ENCODE measurements around the gene APRT. TPM values are rescaled to one million over a fixed set of nuclear protein-coding genes. Genes with fewer than 3 reads are reported as not detected.
A peak's percentile ranks its signal among the peaks of the same experiment; 100 is the strongest.

APRT gene
- total RNA-seq, 1 donor from 2014 or later = 87.8 TPM

DNA sequence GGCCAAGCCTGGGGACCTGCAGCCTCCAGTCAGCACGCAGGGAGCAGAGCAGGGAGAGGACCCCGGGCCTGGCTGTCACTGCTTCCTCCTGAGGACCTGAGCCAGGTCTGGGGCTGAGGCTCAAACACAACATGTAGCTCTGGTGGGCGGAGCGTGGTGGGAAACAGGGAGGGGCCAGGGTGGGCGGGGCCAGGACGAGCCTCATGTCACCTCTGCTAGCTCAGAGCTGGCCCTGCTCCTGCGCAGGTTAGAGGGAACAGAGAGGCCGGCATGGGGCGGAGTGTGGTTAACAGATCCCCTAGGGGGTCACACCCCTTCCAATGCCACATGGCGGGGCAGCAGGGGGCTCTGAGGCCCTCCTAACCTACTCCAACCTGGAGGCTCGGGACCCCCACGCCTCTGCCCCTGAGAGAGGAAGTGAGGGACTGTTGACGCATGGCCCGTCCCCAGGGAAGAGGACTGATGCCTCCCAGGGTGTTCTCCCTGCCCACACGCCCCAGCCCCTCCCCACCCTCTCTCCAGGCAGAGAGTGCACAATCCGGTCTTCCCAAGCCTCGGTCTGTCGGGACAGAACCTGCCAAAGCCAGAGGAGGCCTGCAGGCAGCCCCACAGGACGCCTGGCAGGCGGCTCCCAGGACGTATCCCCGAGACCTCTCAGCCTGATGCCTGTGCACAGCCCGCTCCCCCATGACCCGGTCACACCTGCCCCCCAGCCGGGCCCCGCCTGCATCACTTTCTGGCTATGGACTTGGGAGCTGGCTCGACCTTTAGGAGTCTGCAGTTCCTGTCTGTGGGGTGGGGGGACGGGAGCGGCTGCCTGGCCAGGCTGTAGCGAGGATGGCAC, 41.9 kb downstream of the APRT start:
- Histone ChIP-seq H3K4me1 (peaks cover 89% of the 10 kb centered on the region), H3K9me3 (no peaks in the 10 kb centered on the region), H3K4me3 (peak overlapping the region; percentile 32), H3K27me3 (ENCODE audit: low read depth) (no peaks in the 10 kb centered on the region), H3K27ac (peak overlapping the region; percentile 77), H3K36me3 (peaks cover 6% of the 10 kb centered on the region)
- DNase-seq = peak; percentile 82
- TF ChIP-seq, protein P1, sequence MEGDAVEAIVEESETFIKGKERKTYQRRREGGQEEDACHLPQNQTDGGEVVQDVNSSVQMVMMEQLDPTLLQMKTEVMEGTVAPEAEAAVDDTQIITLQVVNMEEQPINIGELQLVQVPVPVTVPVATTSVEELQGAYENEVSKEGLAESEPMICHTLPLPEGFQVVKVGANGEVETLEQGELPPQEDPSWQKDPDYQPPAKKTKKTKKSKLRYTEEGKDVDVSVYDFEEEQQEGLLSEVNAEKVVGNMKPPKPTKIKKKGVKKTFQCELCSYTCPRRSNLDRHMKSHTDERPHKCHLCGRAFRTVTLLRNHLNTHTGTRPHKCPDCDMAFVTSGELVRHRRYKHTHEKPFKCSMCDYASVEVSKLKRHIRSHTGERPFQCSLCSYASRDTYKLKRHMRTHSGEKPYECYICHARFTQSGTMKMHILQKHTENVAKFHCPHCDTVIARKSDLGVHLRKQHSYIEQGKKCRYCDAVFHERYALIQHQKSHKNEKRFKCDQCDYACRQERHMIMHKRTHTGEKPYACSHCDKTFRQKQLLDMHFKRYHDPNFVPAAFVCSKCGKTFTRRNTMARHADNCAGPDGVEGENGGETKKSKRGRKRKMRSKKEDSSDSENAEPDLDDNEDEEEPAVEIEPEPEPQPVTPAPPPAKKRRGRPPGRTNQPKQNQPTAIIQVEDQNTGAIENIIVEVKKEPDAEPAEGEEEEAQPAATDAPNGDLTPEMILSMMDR (IDR thresholded peaks at IDR 0.05) = no peak
- intact Hi-C loops (cut with DNase I) = no loop called here
- peak; percentile 64 to 68 for ATAC-seq

DNA sequence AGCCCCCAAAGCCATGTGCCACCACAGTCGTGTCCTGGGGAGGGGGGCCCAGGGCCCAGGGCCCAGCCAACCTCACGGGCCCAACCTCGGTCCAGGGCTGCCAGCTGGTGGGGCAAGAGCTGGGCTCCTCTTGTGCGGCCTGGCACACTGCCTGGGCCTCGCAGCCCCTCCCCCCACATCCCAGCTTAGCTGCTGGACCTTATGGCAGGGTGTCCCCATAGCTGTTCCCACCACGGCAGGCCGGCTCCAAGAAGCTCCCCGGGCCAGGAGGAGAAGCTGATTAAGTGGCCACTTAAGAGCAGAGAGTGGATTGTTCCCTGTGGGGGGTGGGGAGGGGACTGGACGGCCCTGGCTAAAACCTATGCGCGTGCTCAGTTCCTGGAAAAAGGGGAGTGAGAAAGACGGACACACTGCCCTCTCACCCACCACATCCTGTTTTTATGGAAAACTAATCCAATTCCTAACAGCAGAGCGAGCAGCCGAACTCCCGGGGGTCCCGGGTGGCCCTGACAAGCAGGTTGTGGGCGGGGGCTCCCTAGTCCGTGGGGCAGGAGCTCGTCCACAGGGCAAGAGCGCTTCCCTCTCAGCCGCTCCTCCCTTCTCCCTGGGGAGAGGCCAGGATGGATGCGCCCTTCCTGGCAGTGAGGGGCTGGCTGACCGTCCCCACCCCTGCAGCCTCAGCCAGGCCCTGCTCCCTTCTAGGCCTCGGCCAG, 43.5 kb downstream of the APRT start:
- H3K4me1 ChIP-seq = peaks cover 89% of the 10 kb centered on the region
- TF ChIP-seq, protein P1 (IDR thresholded peaks at IDR 0.05) = no peak
- peak overlapping the region; percentile 77 for H3K27ac ChIP-seq
- peak overlapping the region; percentile 21 for H3K4me3 ChIP-seq
- intact Hi-C loops (cut with DNase I) = no loop called here
- ATAC-seq (peak; percentile 30 to 58), DNase-seq (peak; percentile 87)
- H3K9me3 ChIP-seq = no peaks in the 10 kb centered on the region
- H3K27me3 ChIP-seq (ENCODE audit: low read depth) = no peaks in the 10 kb centered on the region
- H3K36me3 ChIP-seq = peaks cover 15% of the 10 kb centered on the region

DNA sequence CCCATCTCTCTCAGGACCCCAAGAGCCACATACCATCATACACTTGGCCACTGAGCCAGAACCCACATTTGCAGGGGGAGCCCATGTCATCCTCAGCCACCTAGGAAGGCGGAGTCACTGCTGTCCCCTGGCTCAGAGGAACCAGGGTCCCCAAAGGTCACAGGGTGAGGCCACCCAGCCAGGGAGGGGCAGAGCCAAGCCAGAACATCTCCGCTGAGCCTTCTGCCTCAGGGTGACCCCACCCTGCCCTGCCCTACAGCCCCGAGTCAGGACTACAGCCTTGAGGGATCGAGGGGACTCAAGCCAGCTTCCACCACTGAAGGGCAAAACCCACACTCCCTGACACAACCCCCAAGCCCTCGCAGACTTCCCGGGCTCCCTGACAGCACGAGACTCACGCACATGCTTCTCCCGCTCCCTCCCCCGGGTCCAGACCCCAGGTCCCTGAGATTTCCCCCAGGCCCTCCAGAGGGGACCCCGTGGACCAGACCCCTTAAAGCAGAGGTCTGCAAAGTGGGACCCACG, 44.1 kb downstream of the APRT start:
- TF ChIP-seq, protein P1 (IDR thresholded peaks at IDR 0.05) = no peak
- Histone ChIP-seq H3K36me3 (peaks cover 20% of the 10 kb centered on the region), H3K27me3 (ENCODE audit: low read depth) (no peaks in the 10 kb centered on the region), H3K4me3 (peak overlapping the region; percentile 21), H3K4me1 (peaks cover 89% of the 10 kb centered on the region), H3K27ac (peak overlapping the region; percentile 77), H3K9me3 (no peaks in the 10 kb centered on the region)
- no peak for DNase-seq
- ATAC-seq = no peak
- intact Hi-C loops (cut with DNase I) = no loop called here

DNA sequence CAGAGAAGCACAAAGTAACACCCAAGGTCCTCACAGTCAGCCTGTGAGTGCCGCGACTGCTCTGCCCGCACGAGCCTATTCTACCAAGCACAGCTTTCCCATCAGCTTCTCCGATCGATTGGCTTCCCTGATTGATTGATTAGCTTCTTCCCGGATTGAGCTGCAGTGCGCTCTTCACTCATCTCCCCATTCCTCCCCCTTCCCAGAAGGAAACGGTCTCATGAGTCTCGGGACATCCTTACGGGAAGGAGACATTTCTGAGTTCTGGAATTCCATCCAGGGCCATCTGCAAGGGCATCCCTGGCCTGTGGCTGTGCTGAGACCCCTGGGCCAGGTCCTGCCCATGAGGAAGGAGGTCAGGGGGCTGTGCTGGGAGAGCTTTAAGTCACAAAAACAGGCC, 44.8 kb downstream of the APRT start:
- Histone ChIP-seq H3K36me3 (peaks cover 20% of the 10 kb centered on the region), H3K4me3 (no peak overlapping the region), H3K27ac (peak overlapping the region; percentile 77), H3K9me3 (no peaks in the 10 kb centered on the region), H3K4me1 (peaks cover 89% of the 10 kb centered on the region), H3K27me3 (ENCODE audit: low read depth) (no peaks in the 10 kb centered on the region)
- DNase-seq (no peak), ATAC-seq (no peak)
- TF ChIP-seq, protein P1 (IDR thresholded peaks at IDR 0.05) = no peak
- intact Hi-C loops (cut with DNase I) = no loop called here

DNA sequence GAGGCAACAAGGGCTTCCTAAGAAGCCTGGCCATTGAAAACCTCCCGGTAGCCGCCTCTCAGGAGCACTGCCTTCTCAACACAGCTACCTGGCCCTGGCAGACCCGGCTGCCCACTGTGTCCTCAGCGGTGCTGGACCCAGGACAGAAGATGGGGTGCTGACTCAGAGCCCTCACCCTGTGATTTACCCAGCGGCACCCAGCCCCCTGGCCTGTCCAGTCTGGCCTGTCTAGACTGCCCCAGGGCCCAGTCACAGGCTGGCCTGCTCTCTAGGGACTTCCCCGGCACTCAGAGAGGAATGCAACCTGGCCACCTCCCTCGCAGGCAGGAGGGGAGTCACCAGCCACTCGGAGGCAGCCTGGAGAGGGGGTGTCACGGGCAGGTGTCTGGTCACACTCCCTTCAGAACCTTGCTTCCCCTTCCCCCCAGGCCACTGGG, 46.8 kb downstream of the APRT start:
- Histone ChIP-seq H3K27me3 (ENCODE audit: low read depth) (no peaks in the 10 kb centered on the region), H3K4me3 (no peak overlapping the region), H3K27ac (peak overlapping the region; percentile 41), H3K36me3 (peaks cover 20% of the 10 kb centered on the region), H3K9me3 (no peaks in the 10 kb centered on the region), H3K4me1 (peaks cover 91% of the 10 kb centered on the region)
- DNase-seq (peak; percentile 87), ATAC-seq (peak; percentile 80 to 86)
- intact Hi-C loops (cut with DNase I) = no loop called here
- TF ChIP-seq, protein P1 (IDR thresholded peaks at IDR 0.05) = no peak
